Measurements from ENCODE around the gene SLC1A1.
A peak's percentile ranks its signal among the peaks of the same experiment; 100 is the strongest.
"Not testable (repeated sequence)": the region's sequence is repeated elsewhere in the genome, so short reads cannot be mapped to it uniquely, and the experiment has no call there.

Gene SLC1A1

DNA sequence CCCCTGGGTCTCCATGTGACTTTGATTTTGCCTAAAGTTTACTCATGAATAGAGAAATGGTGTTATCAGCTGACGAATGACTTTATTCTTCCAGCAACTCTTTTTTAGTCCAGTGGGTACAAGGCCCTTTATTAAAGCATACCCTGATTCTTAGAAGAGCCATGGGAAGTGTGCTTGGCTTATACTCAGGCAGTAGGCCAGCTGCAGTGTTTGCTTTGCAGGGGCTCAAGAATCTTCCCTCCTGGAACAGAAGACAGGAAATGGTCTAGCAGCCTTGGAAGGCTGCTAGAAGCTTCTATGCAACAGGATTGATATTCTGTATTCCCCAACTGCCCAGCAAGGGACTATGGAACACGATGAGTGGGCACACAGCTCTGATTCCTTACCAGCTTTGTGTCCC, 98.5 kb downstream of the SLC1A1 start:
- no peak for FAIRE-seq

DNA sequence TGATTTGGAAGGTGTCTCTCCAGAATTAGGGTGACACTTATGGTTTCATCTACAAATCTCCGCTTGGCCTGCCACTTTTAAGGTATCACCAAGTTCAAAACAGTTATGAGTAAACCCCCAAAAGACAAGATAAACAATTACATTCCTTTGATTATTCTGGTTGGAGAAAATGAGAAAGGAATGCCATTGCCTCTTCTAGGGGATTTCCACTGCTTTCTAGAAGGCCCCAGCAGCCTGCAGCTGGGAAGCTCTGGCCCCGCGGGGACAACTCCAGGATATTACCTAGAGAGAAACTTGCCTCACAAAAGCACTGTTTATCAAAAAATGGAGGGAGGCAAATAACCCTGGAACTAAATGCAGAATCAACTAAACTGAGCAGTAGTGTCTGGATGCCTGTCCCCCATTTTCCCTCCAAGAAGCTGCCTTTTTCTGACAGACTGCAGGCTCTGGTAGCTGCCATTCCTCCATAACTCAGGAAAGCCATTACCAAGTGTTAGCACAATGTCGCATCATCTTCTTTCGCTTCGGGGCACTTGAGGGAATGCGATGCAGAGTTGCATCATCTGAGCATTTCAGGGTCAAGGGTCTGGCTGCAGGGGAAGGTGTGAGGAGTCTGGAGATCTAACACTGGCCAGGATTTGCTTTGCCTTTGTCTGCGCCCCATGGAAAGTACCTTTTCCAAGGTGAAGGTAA, 100.3 kb downstream of the SLC1A1 start:
- FAIRE-seq (no peak), DNase-seq (ENCODE audit: insufficient read length, low spot score) (no peak)
- no peak for TF ChIP-seq POLR2A (IDR thresholded peaks at IDR 0.05; ENCODE audit: low read depth, low read length)

More for the DNA sequence above, 98.5 kb downstream of the SLC1A1 start:
- no peak for DNase-seq (ENCODE audit: insufficient read length, low spot score)
- TF ChIP-seq POLR2A (IDR thresholded peaks at IDR 0.05; ENCODE audit: low read depth, low read length), result no peak

DNA sequence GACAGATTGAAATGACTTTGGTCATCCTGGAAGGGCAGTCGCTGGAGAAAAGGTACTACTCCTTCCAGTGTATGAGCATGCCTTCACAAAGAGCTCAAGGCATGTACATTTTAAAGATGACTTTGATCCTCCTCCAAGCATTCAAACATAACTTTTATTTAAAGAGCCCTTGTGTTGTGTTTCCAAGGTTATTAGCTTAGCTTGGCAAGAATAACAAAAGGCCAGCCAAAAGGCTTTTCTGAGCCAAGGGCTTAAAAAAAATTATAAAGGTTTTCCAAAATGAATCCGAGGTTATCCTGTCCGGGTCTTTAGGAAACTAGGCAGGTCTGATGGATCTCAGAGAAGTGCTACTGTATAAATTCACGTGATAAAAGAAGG, 100.8 kb downstream of the SLC1A1 start:
- DNase-seq (ENCODE audit: insufficient read length, low spot score) (no peak), FAIRE-seq (no peak)
- TF ChIP-seq POLR2A (IDR thresholded peaks at IDR 0.05; ENCODE audit: low read depth, low read length), result no peak

DNA sequence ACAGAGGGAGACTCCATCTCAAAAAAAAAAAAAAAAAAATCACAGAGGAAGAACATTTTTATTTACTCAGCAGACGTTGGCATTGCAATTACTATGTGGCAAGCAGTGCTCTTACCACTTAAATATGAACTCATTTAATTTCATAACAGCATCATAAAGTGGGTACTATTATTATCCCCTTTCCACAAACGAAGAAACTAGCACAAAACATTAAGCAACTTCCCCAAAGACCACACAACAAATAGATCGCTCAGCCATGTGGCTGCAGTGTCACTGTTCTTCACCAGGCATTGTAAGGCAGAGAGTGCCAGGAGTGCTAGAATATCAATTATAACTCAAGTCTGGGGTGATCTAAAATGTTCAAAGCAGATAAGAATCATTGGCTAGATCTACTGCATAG, 102.0 kb downstream of the SLC1A1 start:
- FAIRE-seq (no peak), DNase-seq (ENCODE audit: insufficient read length, low spot score) (no peak)
- no peak for TF ChIP-seq POLR2A (IDR thresholded peaks at IDR 0.05; ENCODE audit: low read depth, low read length)

DNA sequence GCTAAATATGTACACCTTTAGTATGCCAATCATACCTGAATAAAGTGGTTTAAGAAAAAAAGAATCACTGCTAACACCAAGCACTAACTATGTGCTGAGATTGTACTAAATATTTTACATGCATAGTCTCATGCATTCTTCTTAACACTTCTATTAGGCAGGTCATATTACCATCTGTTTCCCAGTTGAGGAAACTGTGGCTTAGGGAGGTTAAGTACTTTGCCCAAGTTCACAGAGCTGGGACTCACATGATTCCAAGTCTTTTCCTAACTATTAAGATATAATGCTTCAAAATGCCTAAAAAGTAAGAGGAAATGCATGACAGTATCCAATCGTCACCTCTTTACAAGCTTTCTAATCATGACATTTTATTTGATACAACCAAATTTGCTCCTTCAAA, 102.6 kb downstream of the SLC1A1 start:
- no peak for TF ChIP-seq POLR2A (IDR thresholded peaks at IDR 0.05; ENCODE audit: low read depth, low read length)
- no peak for DNase-seq (ENCODE audit: insufficient read length, low spot score)
- no peak for FAIRE-seq

DNA sequence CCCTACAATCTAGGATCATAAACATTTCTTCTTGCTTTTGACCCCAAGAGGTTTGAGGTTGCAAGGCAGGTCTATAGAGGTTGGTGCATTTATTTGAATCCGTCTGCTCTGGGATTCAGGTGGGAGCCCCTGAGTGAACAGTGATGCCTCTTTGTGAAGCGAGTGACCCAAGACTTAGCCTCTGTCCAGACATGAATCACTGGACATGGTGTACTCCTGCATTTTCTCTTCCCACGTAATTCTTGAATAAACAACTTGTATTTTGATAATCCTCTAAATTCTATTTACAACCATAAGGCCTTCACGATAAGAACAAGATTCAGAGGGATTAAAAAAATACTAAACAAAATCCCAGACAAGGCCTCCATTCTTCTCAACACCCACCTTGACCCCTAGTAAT, 104.3 kb downstream of the SLC1A1 start:
- TF ChIP-seq POLR2A (IDR thresholded peaks at IDR 0.05; ENCODE audit: low read depth, low read length), result no peak
- DNase-seq (ENCODE audit: insufficient read length, low spot score) (no peak), FAIRE-seq (no peak)

DNA sequence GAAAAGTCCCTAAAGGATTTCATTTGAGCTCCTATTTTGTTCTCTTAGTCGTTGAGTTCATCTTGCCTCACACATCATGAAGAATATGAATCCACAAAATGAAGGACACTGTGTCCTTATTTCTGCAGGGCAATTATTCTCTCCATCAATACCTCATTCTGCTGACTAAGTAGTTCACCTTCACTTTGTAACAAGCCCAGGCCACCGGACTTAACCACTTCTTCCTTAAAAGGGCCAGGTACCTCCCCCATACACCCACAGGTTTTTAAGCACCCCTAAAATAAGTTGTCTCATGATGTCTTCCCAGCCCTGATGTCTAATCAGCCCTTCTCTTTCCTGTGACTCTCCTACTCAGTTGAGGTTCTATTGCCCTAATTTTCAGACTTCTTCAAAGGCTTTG, 104.7 kb downstream of the SLC1A1 start:
- FAIRE-seq (no peak), DNase-seq (ENCODE audit: insufficient read length, low spot score) (no peak)
- TF ChIP-seq POLR2A (IDR thresholded peaks at IDR 0.05; ENCODE audit: low read depth, low read length), result no peak

DNA sequence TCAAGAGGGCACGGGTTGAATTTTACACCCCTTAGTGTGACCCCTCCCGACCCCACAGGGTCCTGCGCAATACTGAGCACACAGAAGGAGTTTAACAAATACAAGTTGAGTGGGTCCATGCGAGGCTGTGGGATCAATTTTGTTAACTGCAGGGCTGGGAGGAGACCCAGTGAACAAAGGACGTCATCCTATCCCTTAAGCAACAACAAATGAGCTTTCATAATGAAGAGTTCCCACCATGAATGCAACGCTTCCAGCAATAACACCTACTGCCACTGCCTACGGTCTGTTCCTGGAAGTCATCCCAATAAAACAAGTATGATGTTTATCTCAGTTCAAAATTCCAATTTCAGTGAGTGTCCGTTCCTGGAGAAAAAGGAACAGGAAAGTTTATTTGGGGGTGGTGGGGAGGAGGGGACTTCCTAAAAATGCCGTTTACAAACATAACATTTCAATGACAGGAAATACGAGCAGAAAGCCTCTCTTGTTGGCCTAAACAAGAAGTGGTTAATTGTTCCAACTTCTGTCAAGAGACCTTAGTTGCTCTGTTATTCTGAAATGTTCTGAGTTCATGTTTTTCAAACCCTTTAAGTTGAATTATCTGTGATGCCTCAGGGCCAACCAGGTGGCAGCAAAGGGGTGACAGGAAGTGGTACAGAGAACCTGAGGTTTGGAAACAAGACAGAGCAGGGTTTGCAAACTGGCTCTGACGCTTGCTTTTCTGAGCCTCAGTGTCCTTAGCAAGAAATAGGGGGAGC, 106.1 kb downstream of the SLC1A1 start:
- DNase-seq (ENCODE audit: insufficient read length, low spot score) (no peak), FAIRE-seq (no peak)
- no peak for TF ChIP-seq POLR2A (IDR thresholded peaks at IDR 0.05; ENCODE audit: low read depth, low read length)

DNA sequence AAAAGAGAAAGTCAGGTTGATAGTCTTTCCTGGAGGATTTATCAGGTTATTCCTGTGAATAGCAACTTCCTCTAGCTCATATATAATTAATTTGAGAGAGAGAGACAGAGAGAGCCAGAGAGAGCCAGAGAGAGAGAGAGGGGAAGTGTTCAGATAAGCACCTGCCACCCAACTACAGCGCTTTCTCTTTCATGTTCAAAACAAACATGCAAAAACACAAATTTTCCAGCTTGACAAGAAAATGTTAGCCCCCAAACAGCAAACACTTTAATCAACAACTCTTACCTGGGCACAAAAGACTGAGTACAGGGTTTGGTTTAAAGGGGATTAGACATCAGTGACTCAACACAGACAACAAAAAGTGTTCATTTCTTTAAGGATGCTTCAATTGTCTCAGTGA, 110.1 kb downstream of the SLC1A1 start:
- no peak for FAIRE-seq
- DNase-seq (ENCODE audit: insufficient read length, low spot score), result no peak
- no peak for TF ChIP-seq POLR2A (IDR thresholded peaks at IDR 0.05; ENCODE audit: low read depth, low read length)

DNA sequence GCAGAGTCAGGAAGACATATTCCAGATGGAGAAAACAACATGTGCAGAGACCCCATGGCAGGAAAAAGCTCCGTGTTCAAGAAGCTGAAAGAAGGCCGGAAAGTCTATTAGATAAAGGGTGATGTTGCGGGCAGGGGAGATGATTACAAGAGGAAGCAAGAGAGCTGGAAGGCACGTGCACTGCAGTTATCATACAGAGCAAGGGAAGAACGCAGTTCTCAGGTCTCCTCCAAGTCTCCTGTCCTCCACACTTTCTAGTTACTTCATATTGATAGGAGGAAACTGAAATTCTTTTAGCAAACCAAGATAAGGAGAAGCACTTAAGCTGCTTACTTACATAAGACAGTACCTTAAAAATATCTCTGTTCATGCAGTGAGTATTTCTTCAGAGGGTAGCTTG, 113.6 kb downstream of the SLC1A1 start:
- no peak for DNase-seq (ENCODE audit: insufficient read length, low spot score)
- TF ChIP-seq POLR2A (IDR thresholded peaks at IDR 0.05; ENCODE audit: low read depth, low read length), result no peak
- no peak for FAIRE-seq

DNA sequence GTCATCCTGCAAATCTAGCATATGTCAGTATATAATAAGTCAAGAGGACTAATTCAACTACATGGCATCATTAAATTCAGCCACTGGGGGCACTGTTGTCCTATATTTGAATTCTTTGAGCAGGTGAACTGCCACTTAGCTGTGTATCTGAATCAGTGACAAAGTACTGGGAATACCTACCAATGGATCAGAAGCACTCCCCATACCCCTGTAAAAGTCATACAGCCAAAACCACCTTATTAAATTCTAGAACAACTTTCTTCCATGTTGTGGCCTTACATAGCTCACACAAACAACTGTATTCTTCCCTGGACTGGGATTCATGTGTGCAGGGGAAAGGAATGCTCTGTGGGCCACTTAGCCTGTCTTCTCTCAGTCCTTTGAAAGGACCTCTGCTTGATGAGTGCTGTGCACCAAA, 114.4 kb downstream of the SLC1A1 start:
- FAIRE-seq (peak; percentile 89), DNase-seq (ENCODE audit: insufficient read length, low spot score) (peak; percentile 34)
- TF ChIP-seq POLR2A (IDR thresholded peaks at IDR 0.05; ENCODE audit: low read depth, low read length), result no peak

DNA sequence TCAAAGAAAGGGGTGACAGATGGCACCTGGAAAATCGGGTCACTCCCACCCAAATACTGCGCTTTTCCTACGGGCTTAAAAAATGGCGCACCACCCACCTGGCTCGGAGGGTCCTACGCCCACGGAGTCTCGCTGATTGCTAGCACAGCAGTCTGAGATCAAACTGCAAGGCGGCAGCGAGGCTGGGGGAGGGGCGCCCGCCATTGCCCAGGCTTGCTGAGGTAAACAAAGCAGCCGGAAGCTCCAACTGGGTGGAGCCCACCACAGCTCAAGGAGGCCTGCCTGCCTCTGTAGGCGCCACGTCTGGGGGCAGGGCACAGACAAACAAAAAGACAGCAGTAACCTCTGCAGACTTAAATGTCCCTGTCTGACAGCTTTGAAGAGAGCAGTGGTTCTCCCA, 115.8 kb downstream of the SLC1A1 start:
- FAIRE-seq; DNase-seq (ENCODE audit: insufficient read length, low spot score): not testable (repeated sequence)

DNA sequence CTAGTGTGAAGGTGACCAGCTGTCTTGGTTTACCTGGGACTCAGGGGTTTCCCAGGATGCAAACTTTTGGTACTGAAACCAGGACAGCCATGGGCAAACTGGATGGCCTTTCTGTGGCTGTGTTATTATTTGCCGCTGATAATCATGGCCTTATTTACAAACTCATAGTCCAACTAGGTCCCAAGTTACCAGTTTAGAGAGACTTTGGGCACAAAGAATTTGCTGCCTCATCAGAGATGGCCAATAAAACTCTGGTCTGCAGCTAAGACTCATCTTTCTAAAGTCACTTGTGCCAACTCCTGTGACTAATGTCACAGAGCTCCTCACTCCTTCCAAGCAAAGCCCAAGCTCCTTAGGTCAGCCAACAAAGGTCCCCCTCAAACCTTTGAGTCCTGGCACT, 124.4 kb downstream of the SLC1A1 start:
- no peak for FAIRE-seq
- no peak for TF ChIP-seq POLR2A (IDR thresholded peaks at IDR 0.05; ENCODE audit: low read depth, low read length)
- no peak for DNase-seq (ENCODE audit: insufficient read length, low spot score)

DNA sequence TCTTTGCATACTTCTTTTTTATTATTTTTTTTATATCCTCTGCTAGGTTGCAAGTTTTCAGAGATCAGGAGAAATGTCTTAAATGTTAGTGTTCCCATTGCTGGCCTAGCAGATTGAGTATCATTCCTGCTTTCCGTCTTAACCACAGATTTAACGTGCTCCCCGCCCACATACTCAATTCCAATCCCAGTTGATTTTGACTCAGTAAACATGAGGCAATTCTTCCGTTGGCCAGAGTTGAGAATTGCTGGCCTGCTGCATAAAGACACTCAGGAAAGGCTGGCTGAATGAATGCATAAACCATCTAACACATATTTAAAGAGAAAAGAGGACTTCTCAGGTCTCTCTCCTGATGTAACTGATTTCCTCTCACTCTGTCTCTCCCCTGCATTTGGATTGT, 125.0 kb downstream of the SLC1A1 start:
- no peak for FAIRE-seq

DNA sequence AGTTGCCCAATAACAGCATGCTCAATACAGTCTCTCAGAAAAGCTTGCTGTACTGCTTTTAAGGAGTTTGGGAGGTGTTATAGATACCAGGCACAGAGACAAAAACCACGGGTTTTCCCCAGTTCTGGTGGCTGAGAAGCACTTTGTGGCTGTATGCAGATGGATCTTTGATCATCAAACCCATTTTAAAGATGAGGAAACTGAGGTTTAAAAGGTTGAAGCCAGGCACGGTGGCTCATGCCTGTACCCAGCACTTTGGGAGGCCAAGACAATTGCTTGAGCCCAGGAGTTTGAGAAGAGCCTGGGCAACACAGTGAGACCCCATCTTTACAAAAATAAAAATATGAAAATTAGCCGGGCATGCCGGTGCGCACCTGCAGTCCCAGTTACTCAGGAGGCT, 125.5 kb downstream of the SLC1A1 start:
- no peak for TF ChIP-seq POLR2A (IDR thresholded peaks at IDR 0.05; ENCODE audit: low read depth, low read length)
- FAIRE-seq (no peak), DNase-seq (ENCODE audit: insufficient read length, low spot score) (no peak)

More for the DNA sequence above, 125.0 kb downstream of the SLC1A1 start:
- no peak for DNase-seq (ENCODE audit: insufficient read length, low spot score)
- TF ChIP-seq POLR2A (IDR thresholded peaks at IDR 0.05; ENCODE audit: low read depth, low read length), result no peak
